Liver (tissue), 9 donors: ENCODE data around the gene NPEPPS. TPM values are rescaled to one million over a fixed set of nuclear protein-coding genes. Genes with fewer than 3 reads are reported as not detected.

Experiments used
- DNase-seq: peaks from one replicate; pipeline ENCODE4 v3.0.0-alpha.2; 2017; ENCODE audit warnings: low spot score
- H3K27ac ChIP-seq, 2 donors: one replicate each; pipeline ENCODE4 v1.7.0; 2013; ENCODE audit warnings: inconsistent platforms in 2 of 2, low read length in 2 of 2, control low read depth in 1 of 2, low read depth in 1 of 2, mild to moderate bottlenecking in 1 of 2
- H3K27me3 ChIP-seq, 4 donors: one replicate each; pipeline versions ENCODE4 v1.6.1 to v1.7.0; 2013; ENCODE audit warnings: low read length in 3 of 4, inconsistent platforms in 1 of 4, mild to moderate bottlenecking in 1 of 4, moderate library complexity in 1 of 4; ENCODE audit not compliant: control insufficient read depth in 4 of 4, insufficient read depth in 4 of 4
- H3K36me3 ChIP-seq, 4 donors: one replicate each; pipeline versions ENCODE4 v1.6.1 to v1.7.0; 2013; ENCODE audit warnings: low read length in 3 of 4, mild to moderate bottlenecking in 3 of 4, low read depth in 1 of 4, moderate library complexity in 1 of 4; ENCODE audit not compliant: control insufficient read depth in 4 of 4, insufficient read depth in 3 of 4
- H3K4me1 ChIP-seq, 4 donors: one replicate each; pipeline versions ENCODE4 v1.6.1 to v1.7.0; 2013; ENCODE audit warnings: low read length in 3 of 4, mild to moderate bottlenecking in 3 of 4, moderate library complexity in 1 of 4; ENCODE audit not compliant: control insufficient read depth in 4 of 4, insufficient read depth in 4 of 4
- H3K4me3 ChIP-seq, 3 donors: one replicate each; pipeline versions ENCODE4 v1.6.1 to v1.7.0; 2013; ENCODE audit warnings: low read length in 3 of 3, control low read depth in 1 of 3, low read depth in 1 of 3, mild to moderate bottlenecking in 1 of 3
- H3K9ac ChIP-seq, 2 donors: one replicate each; pipeline ENCODE4 v1.7.0; 2013; ENCODE audit warnings: low read length in 2 of 2, mild to moderate bottlenecking in 2 of 2, moderate library complexity in 2 of 2, control low read depth in 1 of 2, low read depth in 1 of 2
- H3K9me3 ChIP-seq, 4 donors: one replicate each; pipeline versions ENCODE4 v1.6.1 to v1.7.0; 2013; ENCODE audit warnings: low read length in 3 of 4; ENCODE audit not compliant: control insufficient read depth in 4 of 4
- ATF3 ChIP-seq: IDR thresholded peaks from 2 replicates; pipeline ENCODE4 v1.6.1; 2016; ENCODE audit warnings: antibody characterized with exemption
- CTCF ChIP-seq: fragments of 150-350 bp; IDR thresholded peaks from 2 replicates; pipeline ENCODE4 v1.5.1; 2017; ENCODE audit warnings: improper control_type of control experiment, low read depth, low read length; ENCODE audit not compliant: missing input control
- EGR1 ChIP-seq, 2 donors: IDR thresholded peaks; 2 replicates each; pipeline ENCODE4 v1.6.1; 2016 to 2018; ENCODE audit warnings: antibody characterized with exemption in 2 of 2, low read depth in 2 of 2
- FOXA1 ChIP-seq: IDR thresholded peaks from 2 replicates; pipeline ENCODE4 v1.6.1; 2016; ENCODE audit warnings: antibody characterized with exemption
- FOXA2 ChIP-seq: IDR thresholded peaks from 2 replicates; pipeline ENCODE4 v1.6.1; 2016; ENCODE audit warnings: antibody characterized with exemption
- GABPA ChIP-seq, 2 donors: IDR thresholded peaks in 1 of 2; conservative IDR thresholded peaks in 1 of 2; 2 replicates each; pipeline ENCODE4 v1.6.1; 2016; ENCODE audit warnings: antibody characterized with exemption in 2 of 2, mild to moderate bottlenecking in 1 of 2, moderate library complexity in 1 of 2
- HNF4A ChIP-seq, 2 donors: conservative IDR thresholded peaks; 2 replicates each; pipeline ENCODE4 v1.6.1; 2016; ENCODE audit warnings: antibody characterized with exemption in 2 of 2, mild to moderate bottlenecking in 2 of 2
- HNF4G ChIP-seq: IDR thresholded peaks from 2 replicates; pipeline ENCODE4 v1.6.1; 2016; ENCODE audit warnings: antibody characterized with exemption
- JUND ChIP-seq, 2 donors: IDR thresholded peaks; 2 replicates each; pipeline ENCODE4 v1.6.1; 2016; ENCODE audit warnings: antibody characterized with exemption in 2 of 2
- MAX ChIP-seq: IDR thresholded peaks from 2 replicates; pipeline ENCODE4 v1.6.1; 2016; ENCODE audit warnings: antibody characterized with exemption
- NR2F2 ChIP-seq: IDR thresholded peaks from 2 replicates; pipeline ENCODE4 v1.6.1; 2016; ENCODE audit warnings: antibody characterized with exemption
- RAD21 ChIP-seq, 2 donors: IDR thresholded peaks; 2 replicates each; pipeline ENCODE4 v1.6.1; 2016; ENCODE audit warnings: antibody characterized with exemption in 2 of 2, mild to moderate bottlenecking in 2 of 2
- REST ChIP-seq: IDR thresholded peaks from 2 replicates; pipeline ENCODE4 v1.6.1; 2016; ENCODE audit warnings: antibody characterized with exemption, mild to moderate bottlenecking
- RXRA ChIP-seq, 2 donors: IDR thresholded peaks; 2 replicates each; pipeline ENCODE4 v1.6.1; 2017 to 2018; ENCODE audit warnings: antibody characterized with exemption in 2 of 2, mild to moderate bottlenecking in 1 of 2
- SP1 ChIP-seq: IDR thresholded peaks from 2 replicates; pipeline ENCODE4 v1.6.1; 2018; ENCODE audit warnings: antibody characterized with exemption, mild to moderate bottlenecking
- TAF1 ChIP-seq: conservative IDR thresholded peaks from 2 replicates; pipeline ENCODE4 v1.6.1; 2016; ENCODE audit warnings: antibody characterized with exemption, mild to moderate bottlenecking
- YY1 ChIP-seq: IDR thresholded peaks from 2 replicates; pipeline ENCODE4 v1.6.1; 2016; ENCODE audit warnings: antibody characterized with exemption, mild to moderate bottlenecking
- ZBTB33 ChIP-seq: IDR thresholded peaks from 2 replicates; pipeline ENCODE4 v1.6.1; 2016; ENCODE audit warnings: antibody characterized with exemption
- WGBS: extraction: QIAGEN DNeasy Blood & Tissue Kit; methylation state at CpG from one replicate; pipeline ENCODE4 v1.1.7; 2013; 5-methylcytosine and 5-hydroxymethylcytosine counted together
- polyA plus RNA-seq, 2 donors: library from polyadenylated mRNA; stranded (reverse) in 1 of 2; unstranded in 1 of 2; fragments of 200-250 nt in 1 of 2; fragments of >200 nt in 1 of 2; fragmentation: Nextera tagmentation in 1 of 2; extraction: Ambion mirVana in 1 of 2; gene quantifications; one replicate each; pipeline versions ENCODE4 v1.2.1 to v1.2.3, GENCODE V29; 2013 to 2015
- total RNA-seq, 2 donors: library from RNA; depleted of rRNA; stranded (reverse); fragments of >200 nt; gene quantifications; one replicate each; pipeline ENCODE4 v1.2.3, GENCODE V29; 2014
- donor health status: healthy.
- donor health status: healthy.
- donor health status: healthy.
- donor health status: healthy.
- donor health status: healthy.

NPEPPS gene
- total and polyA plus RNA-seq, 4 donors = 12.0 to 61.9 (median 46.4) TPM

GRCh38 chr17:47649153-47649971, 118.5 kb downstream of the NPEPPS start, which contains the start of gene KPNB1:
Gene KPNB1, plus strand, starts transcription at chr17:47649919. Its CDS starts 326 bp downstream, at chr17:47650245.
- Histone ChIP-seq H3K27ac (peak within 1 kb of the TSS; percentile 89), H3K9me3 (no peaks in the 10 kb centered on the region), H3K27me3 (no peaks in the 10 kb centered on the region), H3K36me3 (peaks cover 2 to 15% (median 11%) of the 10 kb centered on the region in 4 donors), H3K4me1 (peaks cover 4 to 35% (median 31%) of the 10 kb centered on the region in 4 donors), H3K9ac (peak within 1 kb of the TSS; percentile 40 to 85), H3K4me3 (peak within 1 kb of the TSS; percentile 75 to 86 (median 82))
- DNase-seq = peak; percentile 98
- TF ChIP-seq EGR1 (IDR thresholded peaks at IDR 0.05; ENCODE audit: low read depth in 2 of 2) (peak; percentile 30 to 53), CTCF (no peak), HNF4G (no peak), FOXA1 (no peak), TAF1 (peak; percentile 63), MAX (peak; percentile 66), GABPA (IDR thresholded peaks at IDR 0.05 in 1 of 2, conservative IDR thresholded peaks at IDR 0.05 in 1 of 2) (peak in 1 of 2 donors; percentile 43), HNF4A (conservative IDR thresholded peaks at IDR 0.05) (peak in 1 of 2 donors; percentile 34), NR2F2 (peak; percentile 74), ATF3 (no peak), RAD21 (IDR thresholded peaks at IDR 0.05) (no peak), REST (no peak), ZBTB33 (no peak), RXRA (IDR thresholded peaks at IDR 0.05) (peak in 1 of 2 donors; percentile 3), FOXA2 (no peak), YY1 (peak; percentile 67), SP1 (peak; percentile 100), JUND (IDR thresholded peaks at IDR 0.05) (no peak)
- WGBS = under 1% methylated on average over 74 of the region's 74 CpGs
